Measurements from ENCODE around the gene GPR179.

DNA sequence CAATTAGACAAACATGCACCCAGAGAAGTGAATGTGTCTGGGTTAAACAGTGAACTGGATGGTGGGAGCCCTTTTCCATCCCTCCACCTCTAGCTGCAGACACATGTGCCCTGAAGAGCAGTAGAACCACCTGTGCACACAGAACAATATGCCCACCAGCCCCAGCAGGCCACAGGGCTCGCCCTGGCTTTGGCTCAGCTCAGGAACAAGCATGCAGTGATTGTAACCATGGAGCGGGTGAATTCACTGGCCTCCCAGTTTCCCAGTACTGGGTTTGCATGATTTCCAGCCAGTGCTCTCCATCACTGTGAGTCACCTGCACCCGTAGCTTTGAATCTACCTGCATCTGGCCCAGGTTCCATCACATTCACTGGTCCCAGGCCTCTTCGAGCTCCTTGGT lies 5.2 kb downstream of the GPR179 start:
- TF ChIP-seq, protein P1, sequence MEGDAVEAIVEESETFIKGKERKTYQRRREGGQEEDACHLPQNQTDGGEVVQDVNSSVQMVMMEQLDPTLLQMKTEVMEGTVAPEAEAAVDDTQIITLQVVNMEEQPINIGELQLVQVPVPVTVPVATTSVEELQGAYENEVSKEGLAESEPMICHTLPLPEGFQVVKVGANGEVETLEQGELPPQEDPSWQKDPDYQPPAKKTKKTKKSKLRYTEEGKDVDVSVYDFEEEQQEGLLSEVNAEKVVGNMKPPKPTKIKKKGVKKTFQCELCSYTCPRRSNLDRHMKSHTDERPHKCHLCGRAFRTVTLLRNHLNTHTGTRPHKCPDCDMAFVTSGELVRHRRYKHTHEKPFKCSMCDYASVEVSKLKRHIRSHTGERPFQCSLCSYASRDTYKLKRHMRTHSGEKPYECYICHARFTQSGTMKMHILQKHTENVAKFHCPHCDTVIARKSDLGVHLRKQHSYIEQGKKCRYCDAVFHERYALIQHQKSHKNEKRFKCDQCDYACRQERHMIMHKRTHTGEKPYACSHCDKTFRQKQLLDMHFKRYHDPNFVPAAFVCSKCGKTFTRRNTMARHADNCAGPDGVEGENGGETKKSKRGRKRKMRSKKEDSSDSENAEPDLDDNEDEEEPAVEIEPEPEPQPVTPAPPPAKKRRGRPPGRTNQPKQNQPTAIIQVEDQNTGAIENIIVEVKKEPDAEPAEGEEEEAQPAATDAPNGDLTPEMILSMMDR (IDR thresholded peaks at IDR 0.05; ENCODE audit: extremely low read depth in 1 of 2, insufficient read depth in 1 of 2, low read depth in 1 of 2, low read length in 2 of 2), result no peak
- TF ChIP-seq JUN (IDR thresholded peaks at IDR 0.05; ENCODE audit: borderline replicate concordance, insufficient read depth, insufficient read length, low read depth), result no peak

Measured in endothelial cell of umbilical vein (primary cell).